Cardiac muscle cell (in vitro differentiated cells and primary cell): ENCODE measurements around the gene NR2E3. TPM values are rescaled to one million over a fixed set of nuclear protein-coding genes. Genes with fewer than 3 reads are reported as not detected.

ENCODE experiments used
- DNase-seq, 2 donors: peaks; one replicate each; pipeline versions ENCODE4 v3.0.0 to v3.0.0-alpha.2; 2010 to 2017; ENCODE audit warnings: low read depth in 1 of 2, low spot score in 1 of 2
- H3K27ac ChIP-seq: fragments of 200-600 bp; sonication (generic); 2 replicates; pipeline ENCODE4 v1.5.1; 2016
- H3K27me3 ChIP-seq: fragments of 200-600 bp; sonication (generic); 2 replicates; pipeline ENCODE4 v1.6.0; 2016; ENCODE audit warnings: control low read depth
- H3K36me3 ChIP-seq: fragments of 200-600 bp; sonication (generic); 2 replicates; pipeline ENCODE4 v1.5.1; 2016; ENCODE audit warnings: control low read depth
- H3K4me1 ChIP-seq: fragments of 200-600 bp; sonication (generic); 2 replicates; pipeline ENCODE4 v1.8.1; 2017; ENCODE audit warnings: low read depth, mild to moderate bottlenecking, mixed run types
- H3K4me3 ChIP-seq: fragments of 200-600 bp; sonication (generic); 2 replicates; pipeline ENCODE4 v1.5.1; 2016; ENCODE audit warnings: mild to moderate bottlenecking
- H3K9me3 ChIP-seq: fragments of 200-600 bp; sonication (generic); 2 replicates; pipeline ENCODE4 v1.5.1; 2017; ENCODE audit warnings: low read depth, mild to moderate bottlenecking, control low read depth
- CTCF ChIP-seq: IDR thresholded peaks from 2 replicates; pipeline ENCODE4 v1.5.1; 2012; ENCODE audit warnings: low read depth, mild to moderate bottlenecking, low read length
- polyA plus RNA-seq: library from polyadenylated mRNA; unstranded; fragments of >200 nt; fragmentation: Nextera tagmentation; extraction: Ambion mirVana; gene quantifications from 2 replicates; pipeline ENCODE4 v1.2.1, GENCODE V29; 2016
- total RNA-seq: library from RNA; depleted of rRNA; stranded (reverse); fragments of >200 nt; gene quantifications from 2 replicates; pipeline ENCODE4 v1.2.3, GENCODE V29; 2016

NR2E3 gene
- total and polyA plus RNA-seq, 2 experiments from 2014 or later = 0.09 TPM; not detected in 1

- DNase-seq = no peak
- H3K9me3 ChIP-seq = no peaks in the 10 kb centered on the region
- no peak overlapping the region for H3K4me3 ChIP-seq
- H3K36me3 ChIP-seq = no peaks in the 10 kb centered on the region
- H3K27me3 ChIP-seq = no peaks in the 10 kb centered on the region
- no peak for TF ChIP-seq CTCF
- peaks cover 16% of the 10 kb centered on the region for H3K4me1 ChIP-seq
- no peak overlapping the region for H3K27ac ChIP-seq
Observed at GRCh38 chr15:71775856-71776255, 34.5 kb upstream of the NR2E3 start.

DNA sequence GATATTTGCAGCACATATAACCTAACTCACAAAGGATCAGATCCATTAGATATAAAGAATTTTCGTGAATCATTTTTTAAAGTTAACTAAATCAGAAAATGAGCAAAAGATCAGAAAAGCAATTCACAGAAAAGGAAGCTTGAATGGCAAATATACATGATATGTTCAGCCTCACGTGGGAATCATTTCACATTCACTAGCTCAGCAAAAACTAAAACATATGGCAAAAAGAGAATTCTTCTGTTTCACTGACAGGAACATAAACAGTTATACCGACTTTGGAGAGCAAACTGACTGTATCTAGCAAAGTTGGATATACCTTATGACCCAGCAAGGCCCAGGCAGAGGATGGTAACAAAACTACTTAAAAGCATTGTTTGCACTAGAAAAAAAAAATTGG lies 34.0 kb upstream of the NR2E3 start:
- H3K4me3 ChIP-seq = no peak overlapping the region
- no peaks in the 10 kb centered on the region for H3K9me3 ChIP-seq
- H3K4me1 ChIP-seq = peaks cover 16% of the 10 kb centered on the region
- TF ChIP-seq CTCF = no peak
- H3K36me3 ChIP-seq = no peaks in the 10 kb centered on the region
- DNase-seq = no peak
- H3K27ac ChIP-seq = no peak overlapping the region
- H3K27me3 ChIP-seq = no peaks in the 10 kb centered on the region

GRCh38 chr15:71777216-71777943 lies 33.0 kb upstream of the NR2E3 start:
- H3K9me3 ChIP-seq = no peaks in the 10 kb centered on the region
- H3K36me3 ChIP-seq = no peaks in the 10 kb centered on the region
- H3K4me1 ChIP-seq = peaks cover 16% of the 10 kb centered on the region
- no peaks in the 10 kb centered on the region for H3K27me3 ChIP-seq
- no peak for TF ChIP-seq CTCF
- H3K27ac ChIP-seq = no peak overlapping the region
- DNase-seq = no peak
- H3K4me3 ChIP-seq = no peak overlapping the region

- no peak for TF ChIP-seq CTCF
- H3K36me3 ChIP-seq = no peaks in the 10 kb centered on the region
- H3K4me3 ChIP-seq = no peak overlapping the region
- H3K9me3 ChIP-seq = no peaks in the 10 kb centered on the region
- peak in 1 of 2 donors; percentile 44 for DNase-seq
- H3K27ac ChIP-seq = peak overlapping the region; percentile 60
- H3K27me3 ChIP-seq = no peaks in the 10 kb centered on the region
- H3K4me1 ChIP-seq = peaks cover 28% of the 10 kb centered on the region
Observed at GRCh38 chr15:71779073-71779797, 31.1 kb upstream of the NR2E3 start.

DNA sequence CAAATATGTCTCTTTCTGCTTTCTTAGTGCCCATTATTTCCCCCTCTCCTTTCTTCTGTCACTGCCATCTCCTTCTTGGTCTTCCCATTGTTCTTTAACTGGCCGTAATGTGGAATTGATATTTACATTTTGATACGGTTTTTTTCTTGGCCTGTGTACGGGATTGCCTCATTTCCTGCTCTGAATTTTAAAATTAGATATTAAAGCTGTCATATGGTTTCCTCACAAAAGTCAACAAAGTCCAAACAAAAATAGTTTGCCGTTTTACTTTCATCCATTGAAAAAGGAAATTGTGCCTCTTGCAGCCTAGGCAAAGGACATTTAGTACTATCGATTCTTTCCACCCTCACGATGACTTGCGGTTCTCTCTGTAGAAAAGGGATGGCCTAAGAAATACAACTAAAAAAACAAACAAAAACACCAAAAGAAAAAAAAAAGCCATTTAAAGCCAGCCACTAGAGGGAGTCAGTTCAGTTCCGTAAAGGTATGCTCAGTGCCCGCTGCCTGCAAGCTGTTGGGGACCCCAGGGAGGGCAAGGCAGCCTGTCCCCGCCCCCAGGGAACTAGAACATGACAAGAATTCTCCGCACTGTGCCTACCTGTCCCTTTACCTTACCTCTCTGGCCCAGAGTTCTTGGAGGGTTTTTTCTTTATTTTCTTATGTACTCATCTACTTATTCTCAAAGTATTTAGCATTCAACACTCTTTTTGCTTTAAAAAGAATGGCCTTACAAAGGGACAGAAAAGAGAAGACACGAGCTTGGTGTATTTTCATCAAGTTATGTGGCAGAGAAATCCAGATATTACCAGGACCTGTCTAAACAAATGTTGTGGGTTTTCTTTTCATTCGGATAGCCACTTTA lies 30.0 kb upstream of the NR2E3 start:
- Histone ChIP-seq H3K4me3 (no peak overlapping the region), H3K36me3 (no peaks in the 10 kb centered on the region), H3K27ac (no peak overlapping the region), H3K27me3 (no peaks in the 10 kb centered on the region), H3K9me3 (no peaks in the 10 kb centered on the region), H3K4me1 (peaks cover 28% of the 10 kb centered on the region)
- DNase-seq = peak; percentile 74 to 79
- peak; percentile 80 for TF ChIP-seq CTCF
